ENCODE measurements around the gene GPR183. TPM values are rescaled to one million over a fixed set of nuclear protein-coding genes. Genes with fewer than 3 reads are reported as not detected.
"Not testable (repeated sequence)": the region's sequence is repeated elsewhere in the genome, so short reads cannot be mapped to it uniquely, and the experiment has no call there.

Gene GPR183
- polyA plus RNA-seq, 4 donors = 2.5 to 8.2 (median 2.7) TPM

GRCh38 chr13:99251921-99252320 is 55.3 kb downstream of the GPR183 start:
- DNase-seq (ENCODE audit: low read depth in 4 of 4, low spot score in 3 of 4) = no peak

- no peak for DNase-seq (ENCODE audit: low read depth in 4 of 4, low spot score in 3 of 4)
Observed at GRCh38 chr13:99250982-99251825, 56.0 kb downstream of the GPR183 start.

DNA sequence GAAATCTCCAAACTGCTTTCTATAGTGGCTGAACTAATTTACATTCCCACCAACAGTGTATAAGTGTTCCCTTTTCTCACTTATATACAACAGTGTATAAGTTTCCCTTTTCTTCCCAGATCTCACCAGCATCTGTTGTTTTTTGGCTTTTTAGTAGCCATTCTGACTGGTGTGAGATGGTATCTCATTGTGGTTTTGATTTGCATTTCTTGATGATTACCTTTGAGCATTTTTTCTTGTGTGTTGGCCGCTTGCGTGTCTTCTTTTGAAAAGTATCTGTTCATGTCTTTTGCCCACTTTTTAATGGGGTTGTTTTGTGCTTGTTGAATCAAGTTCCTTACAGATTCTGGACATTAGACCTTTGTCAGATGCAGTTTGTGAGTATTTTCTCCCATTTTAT is 57.6 kb downstream of the GPR183 start:
- not testable (repeated sequence) for DNase-seq (ENCODE audit: low read depth in 4 of 4, low spot score in 3 of 4)

GRCh38 chr13:99249178-99249577 is 58.0 kb downstream of the GPR183 start:
- DNase-seq (ENCODE audit: low read depth in 4 of 4, low spot score in 3 of 4) = not testable (repeated sequence)

DNA sequence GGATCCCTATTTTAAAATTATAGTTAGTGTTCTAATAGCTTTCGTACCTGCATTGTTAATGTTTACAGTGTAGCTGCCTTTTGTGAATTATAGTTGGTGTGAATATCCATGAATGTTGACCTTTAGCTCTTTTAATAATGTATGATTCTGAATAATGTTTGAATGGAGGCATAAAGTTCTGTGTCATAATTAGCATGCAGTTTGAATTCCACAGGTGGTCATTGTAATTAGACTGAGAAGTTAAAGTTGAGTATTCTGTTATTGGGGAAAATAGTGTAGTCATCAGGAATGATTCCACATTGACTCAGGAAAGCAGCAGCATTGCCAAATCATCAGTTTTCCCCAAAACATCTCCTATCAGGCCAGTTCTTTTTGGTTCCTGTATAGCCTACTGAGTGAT is 61.1 kb downstream of the GPR183 start:
- DNase-seq (ENCODE audit: low read depth in 4 of 4, low spot score in 3 of 4) = no peak

Other genes starting within 250 kb of the GPR183 start
- 100 to 1,000 TPM in 1 of 4 donors, 10 to 100 TPM in 3; 74.5 to 107 (median 94.7) TPM for gene UBAC2, start 106.5 kb downstream of the GPR183 start, polyA plus RNA-seq (ENCODE audit: insufficient read length in 4 of 4)
- under 1 TPM; 0.11 to 0.32 (median 0.25) TPM for gene GPR18, start 49.0 kb downstream of the GPR183 start, polyA plus RNA-seq (ENCODE audit: insufficient read length in 4 of 4)
- gene TM9SF2, start 194.1 kb upstream of the GPR183 start, polyA plus RNA-seq (ENCODE audit: insufficient read length in 4 of 4) = 100 to 1,000 TPM; 157 to 246 (median 208) TPM